GM18526 (cell line): ENCODE results near the gene WDR82.

Source experiments
- POLR2A ChIP-seq: IDR thresholded peaks from 3 replicates; pipeline ENCODE4 v1.6.1; 2011; ENCODE audit not compliant: insufficient read length; ENCODE audit errors: extremely low read depth

The WDR82 gene

GRCh38 chr3:52218937-52219650 lies 59.4 kb downstream of the WDR82 start:
- no peak for TF ChIP-seq POLR2A

- TF ChIP-seq POLR2A, result no peak
These were observed 60.0 kb downstream of the WDR82 start for GRCh38 chr3:52218454-52218853.

GRCh38 chr3:52218026-52218425 lies 60.4 kb downstream of the WDR82 start:
- no peak for TF ChIP-seq POLR2A

GRCh38 chr3:52217409-52217805 lies 61.0 kb downstream of the WDR82 start:
- TF ChIP-seq POLR2A, result no peak

GRCh38 chr3:52216585-52217408 lies 61.7 kb downstream of the WDR82 start:
- no peak for TF ChIP-seq POLR2A

GRCh38 chr3:52215351-52215750 lies 63.1 kb downstream of the WDR82 start:
- no peak for TF ChIP-seq POLR2A

- no peak for TF ChIP-seq POLR2A
These were observed 64.5 kb downstream of the WDR82 start for GRCh38 chr3:52213901-52214300.

- TF ChIP-seq POLR2A, result no peak
These were observed 65.4 kb downstream of the WDR82 start for GRCh38 chr3:52213005-52213404.

- TF ChIP-seq POLR2A, result no peak
These were observed 67.1 kb downstream of the WDR82 start for GRCh38 chr3:52211268-52211891.

GRCh38 chr3:52210550-52211046 lies 67.9 kb downstream of the WDR82 start:
- TF ChIP-seq POLR2A, result no peak

- TF ChIP-seq POLR2A, result no peak
These were observed 68.4 kb downstream of the WDR82 start for GRCh38 chr3:52210037-52210436.

- TF ChIP-seq POLR2A, result no peak
These were observed 69.9 kb downstream of the WDR82 start for GRCh38 chr3:52208556-52208955.

GRCh38 chr3:52205727-52206372 lies 72.6 kb downstream of the WDR82 start:
- no peak for TF ChIP-seq POLR2A
